ENCODE results near the gene ARMC5.

Gene ARMC5

DNA sequence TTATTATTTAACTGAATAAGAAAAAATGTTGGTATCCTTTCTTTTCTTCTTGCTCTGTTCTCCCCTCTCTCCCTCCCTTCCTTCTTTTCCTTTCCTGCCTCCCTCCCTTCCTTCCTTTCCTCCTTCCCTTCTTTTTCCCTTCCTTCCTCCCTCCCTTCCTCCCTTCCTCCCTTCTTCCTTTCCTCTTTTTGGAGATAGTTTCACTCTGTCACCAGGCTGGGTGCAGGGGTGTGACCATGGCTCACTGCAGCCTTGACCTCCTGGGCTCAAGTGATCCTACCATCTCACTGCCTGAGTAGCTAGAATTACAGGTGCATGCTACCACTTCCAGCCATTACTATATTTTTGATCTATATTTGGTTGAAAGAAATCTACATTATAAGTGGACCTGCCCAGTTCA is 54.6 kb downstream of the ARMC5 start:
- Histone ChIP-seq H3K27ac (no peak overlapping the region), H3K4me3 (no peak overlapping the region)
